Lower leg skin (tissue), 4 donors: ENCODE results near the gene GSTA1. TPM values are rescaled to one million over a fixed set of nuclear protein-coding genes. Genes with fewer than 3 reads are reported as not detected.
"Not testable (repeated sequence)": the region's sequence is repeated elsewhere in the genome, so short reads cannot be mapped to it uniquely, and the experiment has no call there.

Source experiments
- DNase-seq, 2 donors: peaks; one replicate each; pipeline ENCODE4 v3.0.0-alpha.2; 2019; ENCODE audit warnings: low spot score in 2 of 2
- H3K4me3 ChIP-seq: fragments of 200-600 bp; sonication (generic); 2 replicates; pipeline ENCODE4 v1.5.1; 2017; ENCODE audit warnings: mild to moderate bottlenecking, low read depth; ENCODE audit not compliant: poor library complexity, severe bottlenecking
- POLR2A ChIP-seq, 2 donors: fragments of 450-650 bp; IDR thresholded peaks; one replicate each; pipeline ENCODE4 v1.6.1; 2016 to 2017; ENCODE audit warnings: antibody characterized with exemption in 2 of 2, mild to moderate bottlenecking in 1 of 2, moderate library complexity in 1 of 2
- WGBS, 2 donors: methylation state at CpG; one replicate each; pipeline ENCODE4 v1.1.5; 2018; 5-methylcytosine and 5-hydroxymethylcytosine counted together
- intact Hi-C: fragments of 100-400 bp; cut with DNase I; formaldehyde crosslinking; loops from one replicate; pipeline ENCODE4 v1.15.0; 2023; ENCODE audit warnings: low total_unique reads
- total RNA-seq, 4 donors: library from RNA; depleted of rRNA; stranded (reverse); fragments of >200 nt; gene quantifications; one replicate each; pipeline ENCODE4 v1.1.0, GENCODE V29; 2016
- TF ChIP-seq, protein P1 (sequence below), 3 donors: fragments of 450-650 bp; IDR thresholded peaks; one replicate each; pipeline ENCODE4 v1.5.1; 2016; ENCODE audit warnings: antibody characterized with exemption in 3 of 3, mild to moderate bottlenecking in 3 of 3, moderate library complexity in 2 of 3

GSTA1 gene
- total RNA-seq, 4 donors from 2014 or later, result 1.4 to 2.8 TPM; not detected in 2

DNA sequence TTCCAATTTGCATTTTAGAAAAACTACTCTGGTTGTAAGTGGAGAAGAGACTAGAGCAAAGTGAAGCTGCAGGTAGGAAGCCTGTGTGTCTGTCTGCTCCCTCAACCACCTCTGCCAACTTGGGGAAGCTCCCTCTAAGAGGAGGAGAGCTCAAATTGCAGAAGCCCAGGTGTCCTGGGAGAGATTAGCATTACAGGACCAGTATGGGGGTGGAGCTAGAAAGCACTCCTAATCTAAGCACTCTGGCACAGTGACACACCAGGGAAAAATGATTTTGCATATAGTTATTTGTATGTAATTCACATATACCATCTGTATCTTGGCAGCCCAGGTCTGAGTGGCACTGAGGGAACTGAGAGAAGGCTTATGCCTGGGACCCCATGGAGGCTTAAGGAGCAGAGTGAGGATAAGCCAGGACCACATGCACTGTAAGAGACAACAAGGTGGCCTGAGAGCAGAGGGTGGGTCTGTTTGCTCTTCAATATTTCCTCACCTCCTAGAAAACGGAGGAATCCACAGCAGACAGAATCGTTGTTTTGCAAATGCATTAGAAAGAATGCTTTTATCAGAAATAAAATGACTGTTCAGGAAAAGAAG lies 54.0 kb downstream of the GSTA1 start:
- TF ChIP-seq, protein P1, sequence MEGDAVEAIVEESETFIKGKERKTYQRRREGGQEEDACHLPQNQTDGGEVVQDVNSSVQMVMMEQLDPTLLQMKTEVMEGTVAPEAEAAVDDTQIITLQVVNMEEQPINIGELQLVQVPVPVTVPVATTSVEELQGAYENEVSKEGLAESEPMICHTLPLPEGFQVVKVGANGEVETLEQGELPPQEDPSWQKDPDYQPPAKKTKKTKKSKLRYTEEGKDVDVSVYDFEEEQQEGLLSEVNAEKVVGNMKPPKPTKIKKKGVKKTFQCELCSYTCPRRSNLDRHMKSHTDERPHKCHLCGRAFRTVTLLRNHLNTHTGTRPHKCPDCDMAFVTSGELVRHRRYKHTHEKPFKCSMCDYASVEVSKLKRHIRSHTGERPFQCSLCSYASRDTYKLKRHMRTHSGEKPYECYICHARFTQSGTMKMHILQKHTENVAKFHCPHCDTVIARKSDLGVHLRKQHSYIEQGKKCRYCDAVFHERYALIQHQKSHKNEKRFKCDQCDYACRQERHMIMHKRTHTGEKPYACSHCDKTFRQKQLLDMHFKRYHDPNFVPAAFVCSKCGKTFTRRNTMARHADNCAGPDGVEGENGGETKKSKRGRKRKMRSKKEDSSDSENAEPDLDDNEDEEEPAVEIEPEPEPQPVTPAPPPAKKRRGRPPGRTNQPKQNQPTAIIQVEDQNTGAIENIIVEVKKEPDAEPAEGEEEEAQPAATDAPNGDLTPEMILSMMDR (IDR thresholded peaks at IDR 0.05), result no peak
- no peak for TF ChIP-seq POLR2A (IDR thresholded peaks at IDR 0.05)
- WGBS, 2 donors, result 57 to 61% methylated on average over 2 of the region's 2 CpGs
- intact Hi-C loops, result no loop called here
- DNase-seq, result no peak
- H3K4me3 ChIP-seq, result no peak overlapping the region

DNA sequence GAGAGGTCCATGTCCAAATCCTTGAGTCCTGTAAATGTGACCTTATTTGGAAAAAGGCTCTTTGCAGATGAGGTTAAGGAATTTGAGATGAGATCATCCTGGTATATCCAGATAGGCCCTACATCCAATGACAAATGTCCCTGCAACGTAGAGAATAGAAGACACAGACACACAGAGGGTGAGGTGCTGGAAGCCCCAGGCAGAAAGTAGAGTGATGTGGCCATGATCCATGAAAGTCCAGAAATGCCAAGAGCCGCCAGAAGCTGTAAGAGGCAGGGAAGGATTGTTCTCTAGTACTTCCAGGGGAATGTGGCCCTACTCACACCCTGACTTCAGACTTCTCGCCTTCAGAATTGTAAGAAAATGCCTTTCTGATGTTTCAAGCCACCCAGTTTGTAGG lies 56.3 kb downstream of the GSTA1 start:
- 67 to 69% methylated on average over 3 of the region's 3 CpGs for WGBS, 2 donors
- H3K4me3 ChIP-seq, intact Hi-C loops, DNase-seq: not testable (repeated sequence)

DNA sequence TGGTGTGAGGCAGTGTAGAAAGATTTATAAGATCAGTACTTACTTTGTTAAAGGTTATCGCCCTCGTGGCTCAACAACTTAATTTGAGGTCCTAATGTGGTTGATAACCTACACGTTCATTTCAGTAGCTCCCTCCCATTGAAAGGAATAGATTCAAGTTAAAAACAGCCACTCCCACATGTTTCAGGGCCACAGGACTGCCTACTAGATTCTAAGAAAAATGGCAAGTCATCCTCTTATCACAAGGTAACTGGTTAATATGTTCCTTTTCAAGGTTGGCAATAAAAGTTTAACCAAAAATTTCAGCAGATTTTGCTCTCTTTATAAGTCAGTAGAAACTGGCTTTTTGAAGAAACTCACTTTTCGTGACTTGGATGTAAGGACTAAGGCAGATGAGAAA lies 57.4 kb downstream of the GSTA1 start:
- intact Hi-C loops, result no loop called here
- no peak for TF ChIP-seq POLR2A (IDR thresholded peaks at IDR 0.05)
- TF ChIP-seq, protein P1 (IDR thresholded peaks at IDR 0.05), result no peak
- 64 to 73% methylated on average over 4 of the region's 4 CpGs for WGBS, 2 donors
- H3K4me3 ChIP-seq, result no peak overlapping the region
- no peak for DNase-seq

DNA sequence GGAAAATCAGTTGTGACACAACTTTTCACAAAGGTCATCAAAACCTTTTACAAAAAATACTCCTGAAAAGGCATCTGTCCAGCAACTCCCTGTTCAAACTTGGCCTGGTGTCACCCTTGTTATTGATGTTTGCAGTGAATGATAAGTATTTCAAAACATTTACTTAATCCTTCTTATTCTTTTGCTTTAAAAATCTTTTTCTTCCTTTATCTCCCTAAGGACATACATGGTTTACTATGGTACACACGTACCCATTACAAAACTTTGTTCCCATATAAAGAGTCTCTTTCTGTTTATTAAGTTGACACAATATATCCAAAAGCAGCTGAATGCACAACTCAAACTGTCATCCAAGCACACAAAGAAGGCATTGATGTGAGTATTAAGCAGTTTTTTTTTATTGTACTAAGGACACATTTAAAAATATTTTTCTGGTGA lies 57.8 kb downstream of the GSTA1 start:
- no peak for DNase-seq
- intact Hi-C loops, result no loop called here
- WGBS, 2 donors, result 50 to 55% methylated on average over 1 of the region's 1 CpG
- no peak overlapping the region for H3K4me3 ChIP-seq
- TF ChIP-seq, protein P1 (IDR thresholded peaks at IDR 0.05), result no peak
- TF ChIP-seq POLR2A (IDR thresholded peaks at IDR 0.05), result no peak

DNA sequence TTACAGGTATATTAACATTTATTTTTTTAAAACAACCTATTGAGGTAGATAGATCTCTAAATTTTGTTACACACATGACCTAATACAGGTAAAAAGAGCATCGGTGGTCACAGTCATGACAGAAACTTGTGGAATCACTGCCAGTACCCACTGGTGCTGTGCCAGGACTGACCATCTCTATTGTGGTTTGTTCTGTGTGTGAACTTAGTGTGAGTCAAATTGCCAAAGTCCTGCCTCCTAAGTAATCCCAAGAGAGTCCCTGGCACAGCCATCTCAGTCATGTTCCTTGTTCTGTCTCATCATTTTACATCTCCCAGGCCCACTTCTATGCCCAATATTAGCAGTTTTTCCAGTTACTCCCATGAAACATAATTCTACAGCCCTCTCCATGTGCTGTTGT lies 61.7 kb downstream of the GSTA1 start:
- WGBS, 2 donors, result 81 to 95% methylated on average over 1 of the region's 1 CpG
- DNase-seq, result no peak
- intact Hi-C loops, result no loop called here
- no peak overlapping the region for H3K4me3 ChIP-seq
- TF ChIP-seq, protein P1 (IDR thresholded peaks at IDR 0.05), result no peak
- TF ChIP-seq POLR2A (IDR thresholded peaks at IDR 0.05), result no peak

Other genes with a start within 250 kb of the GSTA1 start
- gene TRAM2, start 226.8 kb downstream of the GSTA1 start, total RNA-seq, result 10 to 100 TPM in 1 of 4 donors, 1 to 10 TPM in 3; 3.7 to 11.5 (median 7.0) TPM
- 1 to 10 TPM; 6.2 to 9.3 (median 8.5) TPM for gene TMEM14A, start 132.7 kb downstream of the GSTA1 start, total RNA-seq
- not detected for gene GSTA2, start 40.3 kb downstream of the GSTA1 start, total RNA-seq
- gene GSTA5, start 37.0 kb upstream of the GSTA1 start, total RNA-seq, result not detected
- gene GSTA3, start 105.9 kb upstream of the GSTA1 start, total RNA-seq, result 10 to 100 TPM; 13.3 to 17.8 (median 16.0) TPM
- 100 to 1,000 TPM; 114 to 148 (median 117) TPM for gene GSTA4, start 191.5 kb upstream of the GSTA1 start, total RNA-seq